NOMO-1 treated with dmso at 0.1 percent for 144 hours (cell line): ENCODE results near the gene DEFB131B.
A peak's percentile ranks its signal among the peaks of the same experiment; 100 is the strongest.
"Not testable (repeated sequence)": the region's sequence is repeated elsewhere in the genome, so short reads cannot be mapped to it uniquely, and the experiment has no call there.

ENCODE experiments used
- DNase-seq: peaks from one replicate; lab custom pipeline; 2025; ENCODE audit not compliant: unreplicated experiment; lab: John Stamatoyannopoulos, UW

DEFB131B gene, protein sequence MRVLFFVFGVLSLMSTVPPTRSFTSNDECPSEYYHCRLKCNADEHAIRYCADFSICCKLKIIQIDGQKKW

DNA sequence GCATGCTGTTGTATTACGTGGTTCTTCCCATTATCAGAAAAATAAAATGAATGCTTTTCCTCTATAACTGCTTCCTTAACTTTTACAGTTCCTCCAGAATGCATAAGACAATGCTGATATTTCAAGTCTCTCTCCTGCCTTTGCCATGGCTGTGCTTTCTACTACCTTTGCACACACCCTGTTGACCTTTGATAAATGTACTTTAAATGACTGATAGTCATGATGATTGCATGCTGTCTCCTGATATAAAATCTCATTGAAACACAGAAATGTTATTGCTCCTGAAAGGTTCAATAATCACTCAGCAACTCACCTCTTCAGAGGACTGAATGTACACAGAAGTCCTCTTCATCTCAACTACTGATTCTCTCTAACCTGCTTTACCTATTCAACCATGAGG, at the start of gene DEFB131B:
DEFB131B (plus strand) TSS at position 395 of the 400 bp plus-strand sequence; CDS start at position 395, 0 bp downstream.
- DNase-seq = not testable (repeated sequence)

DNA sequence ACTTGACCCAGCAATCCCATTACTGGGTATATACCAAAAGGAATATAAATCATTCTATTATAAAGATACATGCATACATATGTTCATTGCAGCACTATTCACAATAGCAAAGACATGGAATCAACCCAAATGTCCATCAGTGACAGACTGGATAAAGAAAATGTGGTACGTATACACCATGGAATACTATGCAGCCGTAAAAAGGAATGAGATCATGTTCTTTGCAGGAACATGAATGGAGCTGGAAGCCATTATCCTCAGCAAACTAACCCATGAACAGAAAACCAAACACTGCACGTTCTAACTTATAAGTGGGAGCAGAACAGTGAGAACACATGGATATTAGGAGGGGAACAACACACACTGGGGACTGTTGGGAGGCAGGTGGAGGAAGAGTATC, 49.0 kb upstream of the DEFB131B start:
- not testable (repeated sequence) for DNase-seq

GRCh38 chr11:71829686-71830085, 48.6 kb upstream of the DEFB131B start:
- DNase-seq = not testable (repeated sequence)

DNA sequence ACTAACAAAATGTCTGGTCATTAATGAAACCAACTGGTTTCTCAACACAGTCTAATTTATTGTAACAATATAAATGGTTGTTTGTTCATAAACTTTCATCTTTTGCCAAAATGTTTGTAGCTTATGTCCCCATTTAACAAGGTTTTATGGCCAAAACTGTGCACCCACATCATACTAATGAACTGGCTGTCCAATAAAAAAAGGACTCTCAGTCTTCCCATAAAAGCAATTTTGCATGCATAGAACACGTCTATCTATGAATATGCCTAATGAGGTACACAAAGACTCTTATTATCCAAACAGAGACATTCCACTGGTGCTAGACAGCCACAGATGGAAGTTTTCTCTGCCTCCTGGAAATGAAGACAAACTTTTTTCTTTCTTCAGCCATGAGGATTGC, 45.4 kb upstream of the DEFB131B start, which contains the start of gene DEFB108B:
DEFB108B (plus strand) TSS at position 390 of the 400 bp plus-strand sequence; CDS start at position 390, 0 bp downstream.
- DNase-seq = not testable (repeated sequence)

- not testable (repeated sequence) for DNase-seq
Observed at GRCh38 chr11:71842720-71843119, 35.5 kb upstream of the DEFB131B start.

GRCh38 chr11:71843355-71843754, 34.9 kb upstream of the DEFB131B start:
- DNase-seq = not testable (repeated sequence)

GRCh38 chr11:71843858-71844257, 34.4 kb upstream of the DEFB131B start:
- DNase-seq = no peak

GRCh38 chr11:71853895-71854294, 24.4 kb upstream of the DEFB131B start:
- DNase-seq = not testable (repeated sequence)

DNA sequence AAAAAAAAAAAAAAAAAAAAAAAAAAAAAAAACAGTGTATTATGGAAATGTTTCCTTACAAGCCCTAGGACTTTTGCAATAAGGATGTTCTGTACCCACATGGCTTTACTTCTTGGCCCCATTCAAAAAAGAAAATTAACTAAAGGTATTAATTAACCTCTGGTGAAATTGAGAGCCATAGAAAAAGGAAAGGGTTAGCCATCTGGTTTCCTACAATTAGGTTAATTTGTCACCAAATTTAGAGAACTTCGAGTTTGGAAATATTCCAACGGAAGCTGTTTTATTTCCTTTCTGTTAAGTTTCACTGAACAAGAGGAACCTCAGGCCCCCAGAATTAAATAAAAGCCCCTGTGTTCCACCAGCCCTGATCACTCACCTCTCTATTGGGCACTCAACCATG, 22.4 kb upstream of the DEFB131B start:
- peak; percentile 42 for DNase-seq

- DNase-seq = not testable (repeated sequence)
Observed at GRCh38 chr11:71860835-71861234, 17.4 kb upstream of the DEFB131B start.

- DNase-seq = not testable (repeated sequence)
Observed at GRCh38 chr11:71863978-71864627, 14.2 kb upstream of the DEFB131B start.

GRCh38 chr11:71867209-71867608, 11.0 kb upstream of the DEFB131B start:
- not testable (repeated sequence) for DNase-seq

DNA sequence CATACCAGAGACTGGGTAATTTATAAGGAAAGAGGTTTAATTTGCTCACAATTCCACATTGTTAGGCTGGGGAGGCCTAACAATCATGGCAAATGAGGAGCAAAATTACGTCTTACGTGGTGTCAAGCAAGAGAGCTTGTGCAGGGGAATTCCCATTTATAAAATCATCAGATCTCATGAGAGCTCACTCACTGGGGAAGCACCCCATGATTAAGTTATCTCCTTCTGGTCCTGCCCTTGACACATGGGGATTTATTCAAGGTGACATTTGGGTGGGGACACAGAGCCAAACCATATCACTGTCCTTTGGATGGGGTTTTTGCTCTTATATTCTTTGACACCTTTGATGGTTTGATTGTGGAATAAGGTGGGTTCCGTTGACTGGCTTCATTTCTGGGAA, 8.3 kb upstream of the DEFB131B start:
- DNase-seq = not testable (repeated sequence)

GRCh38 chr11:71870661-71871060, 7.6 kb upstream of the DEFB131B start:
- DNase-seq = not testable (repeated sequence)

DNA sequence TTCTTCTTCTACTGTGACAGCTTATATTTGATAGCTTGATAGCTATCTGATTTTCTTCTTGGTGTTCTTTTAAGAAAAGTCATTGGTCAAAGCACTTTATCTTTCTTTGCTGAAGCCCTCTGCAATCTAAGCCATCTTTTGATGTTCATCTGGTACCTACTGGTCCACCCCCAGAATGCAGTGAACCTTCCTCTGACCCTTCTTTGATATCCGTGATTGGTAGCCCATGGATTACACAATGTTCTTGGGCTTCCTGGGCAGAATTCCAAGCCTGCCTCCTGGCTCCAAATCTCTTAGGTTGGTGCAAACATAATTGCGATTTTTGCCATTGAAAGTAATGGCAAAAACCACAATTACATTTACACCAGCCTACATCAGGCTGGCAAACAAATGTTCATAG, 2.0 kb upstream of the DEFB131B start:
- DNase-seq = not testable (repeated sequence)

GRCh38 chr11:71885806-71886205, 7.6 kb downstream of the DEFB131B start:
- not testable (repeated sequence) for DNase-seq

DNA sequence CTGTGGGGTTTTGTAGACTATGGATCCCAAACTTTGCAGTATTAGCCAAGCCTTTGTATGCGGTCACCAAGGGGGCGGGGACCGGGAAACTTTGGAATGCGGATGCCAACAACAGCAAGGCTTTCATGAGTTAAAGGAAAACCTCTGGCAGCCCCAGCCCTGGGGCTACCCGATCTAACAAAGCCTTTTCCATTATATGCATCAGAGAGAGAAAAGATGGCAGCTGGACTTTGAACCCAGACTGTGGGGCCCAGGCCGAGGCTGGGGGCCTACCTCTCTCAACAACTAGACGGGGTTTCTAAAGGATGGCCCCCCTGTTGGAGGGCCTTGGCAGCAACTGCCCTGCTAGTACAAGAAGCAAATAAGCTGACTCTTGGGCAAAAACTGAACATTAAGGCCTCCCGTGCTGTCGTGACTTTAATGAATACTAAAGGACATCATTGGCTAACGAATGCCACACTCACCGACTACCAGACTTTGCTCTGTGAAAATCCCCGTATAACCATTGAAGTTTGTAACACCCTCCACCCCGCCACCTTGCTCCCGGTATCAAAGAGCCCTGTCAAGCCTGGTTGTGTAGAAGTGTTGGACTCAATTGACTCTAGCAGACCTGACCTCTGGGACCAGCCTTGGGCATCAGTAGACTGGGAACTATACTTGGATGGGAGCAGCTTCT, 10.2 kb downstream of the DEFB131B start:
- not testable (repeated sequence) for DNase-seq

DNA sequence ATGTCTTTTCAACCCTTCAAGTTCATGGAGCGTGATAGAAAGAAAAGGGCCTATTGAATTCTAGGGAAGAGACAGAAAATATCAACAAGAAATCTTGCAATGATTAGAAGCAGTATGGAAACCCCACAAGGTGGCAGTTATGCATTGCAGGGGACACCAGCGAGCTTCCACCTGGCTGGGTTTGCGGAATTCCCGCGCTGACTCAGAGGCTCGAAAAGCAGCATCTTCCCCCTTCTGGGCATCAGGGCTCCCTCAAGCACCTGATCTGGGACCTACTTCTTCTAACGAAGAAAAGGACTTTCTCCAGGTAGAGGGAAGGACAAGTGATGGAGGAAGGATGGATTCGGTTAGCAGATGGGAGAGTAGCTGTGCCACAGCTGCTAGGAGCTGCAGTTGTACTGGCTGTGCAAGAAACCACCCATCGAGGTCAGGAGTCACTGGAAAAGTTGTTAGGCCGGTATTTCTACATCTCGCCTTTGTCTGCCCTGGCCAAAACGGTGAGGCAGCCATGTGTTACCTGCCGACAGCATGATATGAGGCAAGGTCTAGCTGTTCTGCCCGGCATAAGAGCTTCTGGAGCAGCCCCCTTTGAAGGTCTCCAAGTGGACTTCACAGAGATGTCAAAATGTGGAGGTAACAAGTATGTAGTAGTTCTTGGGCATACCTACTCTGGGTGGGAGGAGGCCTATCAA, 11.1 kb downstream of the DEFB131B start:
- DNase-seq = not testable (repeated sequence)

- no peak for DNase-seq
Observed at GRCh38 chr11:71895961-71896360, 17.7 kb downstream of the DEFB131B start.

GRCh38 chr11:71901137-71901536, 22.9 kb downstream of the DEFB131B start:
- not testable (repeated sequence) for DNase-seq

- DNase-seq = no peak
Observed at GRCh38 chr11:71908218-71908617, 30.0 kb downstream of the DEFB131B start.
